ENCODE data around the gene AP1S2. TPM values are rescaled to one million over a fixed set of nuclear protein-coding genes. Genes with fewer than 3 reads are reported as not detected.

AP1S2 gene
- total RNA-seq, 1 donor from 2014 or later: 42.3 TPM

DNA sequence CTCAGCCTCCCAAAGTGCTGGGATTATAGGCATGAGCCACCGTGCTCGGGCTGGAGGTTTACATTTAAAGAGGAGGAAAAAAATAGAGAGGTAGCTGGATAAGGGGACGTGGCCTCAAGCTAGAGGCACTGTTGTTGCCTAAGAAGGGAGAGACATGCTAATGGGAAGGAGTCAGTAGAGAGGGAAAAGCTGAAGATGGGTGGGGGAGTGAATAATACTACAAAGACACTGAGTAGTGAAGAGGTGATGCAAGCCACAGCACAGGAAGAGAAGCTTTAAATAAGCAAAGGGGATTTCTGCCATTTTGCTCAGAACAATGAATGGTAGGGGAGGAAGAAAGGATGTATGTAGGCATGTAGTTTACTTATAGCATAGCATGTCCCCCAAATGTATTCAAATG lies 11.5 kb upstream of the AP1S2 start:
- CTCF ChIA-PET: no interaction called here
- no peak overlapping the region for H3K27ac Mint-ChIP-seq
- H3K27me3 Mint-ChIP-seq: no peaks in the 10 kb centered on the region
- H3K4me1 Mint-ChIP-seq: no peaks in the 10 kb centered on the region
- DNase-seq (no peak), ATAC-seq (ENCODE audit: low read depth) (no peak)
- no peak overlapping the region for H3K4me3 Mint-ChIP-seq
- H3K9me3 Mint-ChIP-seq: no peaks in the 10 kb centered on the region
- TF ChIP-seq, protein P1, sequence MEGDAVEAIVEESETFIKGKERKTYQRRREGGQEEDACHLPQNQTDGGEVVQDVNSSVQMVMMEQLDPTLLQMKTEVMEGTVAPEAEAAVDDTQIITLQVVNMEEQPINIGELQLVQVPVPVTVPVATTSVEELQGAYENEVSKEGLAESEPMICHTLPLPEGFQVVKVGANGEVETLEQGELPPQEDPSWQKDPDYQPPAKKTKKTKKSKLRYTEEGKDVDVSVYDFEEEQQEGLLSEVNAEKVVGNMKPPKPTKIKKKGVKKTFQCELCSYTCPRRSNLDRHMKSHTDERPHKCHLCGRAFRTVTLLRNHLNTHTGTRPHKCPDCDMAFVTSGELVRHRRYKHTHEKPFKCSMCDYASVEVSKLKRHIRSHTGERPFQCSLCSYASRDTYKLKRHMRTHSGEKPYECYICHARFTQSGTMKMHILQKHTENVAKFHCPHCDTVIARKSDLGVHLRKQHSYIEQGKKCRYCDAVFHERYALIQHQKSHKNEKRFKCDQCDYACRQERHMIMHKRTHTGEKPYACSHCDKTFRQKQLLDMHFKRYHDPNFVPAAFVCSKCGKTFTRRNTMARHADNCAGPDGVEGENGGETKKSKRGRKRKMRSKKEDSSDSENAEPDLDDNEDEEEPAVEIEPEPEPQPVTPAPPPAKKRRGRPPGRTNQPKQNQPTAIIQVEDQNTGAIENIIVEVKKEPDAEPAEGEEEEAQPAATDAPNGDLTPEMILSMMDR (IDR thresholded peaks at IDR 0.05): no peak
- intact Hi-C loops (cut with micrococcal nuclease): no loop called here
- H3K36me3 Mint-ChIP-seq (ENCODE audit: low read depth): no peaks in the 10 kb centered on the region
- POLR2A ChIA-PET: no interaction called here

DNA sequence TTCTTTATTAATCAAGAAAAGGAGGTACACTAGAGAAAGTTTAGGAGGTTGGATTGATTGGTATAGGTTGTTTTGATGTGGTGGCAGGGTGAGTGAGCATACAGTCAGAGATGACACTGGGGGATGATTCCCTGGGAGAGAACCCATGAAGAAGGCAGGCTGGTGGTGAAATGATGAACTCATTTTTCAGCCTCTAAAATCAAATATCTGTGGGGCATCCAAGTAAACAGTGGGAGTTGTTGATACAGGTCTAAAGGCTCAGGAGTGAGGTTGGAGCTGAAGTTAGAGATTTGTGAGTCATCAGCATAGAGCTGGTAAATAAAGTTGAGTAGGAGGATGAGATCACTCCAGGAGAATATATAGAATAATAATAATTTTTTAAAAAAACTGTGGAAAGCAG lies 10.0 kb upstream of the AP1S2 start:
- Mint-ChIP-seq H3K4me1 (no peaks in the 10 kb centered on the region), H3K9me3 (no peaks in the 10 kb centered on the region), H3K27ac (no peak overlapping the region), H3K36me3 (ENCODE audit: low read depth) (no peaks in the 10 kb centered on the region), H3K4me3 (no peak overlapping the region), H3K27me3 (no peaks in the 10 kb centered on the region)
- intact Hi-C loops (cut with micrococcal nuclease): no loop called here
- POLR2A ChIA-PET: no interaction called here
- TF ChIP-seq, protein P1 (IDR thresholded peaks at IDR 0.05): no peak
- no peak for DNase-seq
- CTCF ChIA-PET: no interaction called here
- no peak for ATAC-seq (ENCODE audit: low read depth)

DNA sequence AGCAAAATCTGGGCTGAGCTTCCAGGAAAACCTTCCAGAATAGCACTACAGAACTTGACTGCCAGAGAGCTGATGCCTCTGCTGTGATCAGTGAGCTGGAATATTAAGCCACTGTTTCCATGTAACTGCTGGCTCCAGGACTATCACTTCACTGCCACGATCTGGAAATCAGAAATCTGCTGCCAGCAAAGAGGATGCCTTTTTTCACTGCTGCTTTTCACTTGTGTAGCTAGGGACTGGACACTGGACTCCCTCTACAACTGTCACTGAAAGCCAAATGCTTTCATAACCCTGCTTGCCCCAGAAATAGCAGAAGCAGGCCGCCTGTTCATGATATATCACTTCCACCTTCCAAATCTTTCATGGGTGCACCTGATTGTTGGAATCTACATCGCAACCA lies 9.4 kb upstream of the AP1S2 start:
- H3K36me3 Mint-ChIP-seq (ENCODE audit: low read depth): no peaks in the 10 kb centered on the region

DNA sequence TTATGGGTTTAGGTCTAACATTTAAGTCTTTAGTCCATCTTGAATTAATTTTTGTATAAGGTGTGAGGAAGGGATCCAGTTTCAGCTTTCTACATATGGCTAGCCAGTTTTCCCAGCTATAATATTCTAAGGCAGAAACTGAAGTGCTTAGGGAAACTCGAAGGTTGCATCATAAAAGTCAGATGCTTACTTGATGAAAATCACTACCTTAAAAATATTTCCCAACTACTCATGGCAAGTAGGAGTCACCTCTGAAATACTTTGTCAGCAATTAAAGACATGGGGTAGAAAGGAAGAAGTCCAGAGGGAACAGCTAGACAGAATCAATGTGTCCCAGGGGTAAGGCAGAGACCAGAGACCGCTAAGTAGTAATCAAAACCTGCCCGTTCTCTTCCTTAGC lies 6.3 kb upstream of the AP1S2 start:
- no peak overlapping the region for H3K4me3 Mint-ChIP-seq
- DNase-seq (no peak), ATAC-seq (ENCODE audit: low read depth) (no peak)
- H3K27ac Mint-ChIP-seq: no peak overlapping the region
- H3K27me3 Mint-ChIP-seq: no peaks in the 10 kb centered on the region
- H3K9me3 Mint-ChIP-seq: no peaks in the 10 kb centered on the region
- peaks cover 7% of the 10 kb centered on the region for H3K4me1 Mint-ChIP-seq
- POLR2A ChIA-PET: no interaction called here
- CTCF ChIA-PET: no interaction called here
- TF ChIP-seq, protein P1 (IDR thresholded peaks at IDR 0.05): no peak
- intact Hi-C loops (cut with micrococcal nuclease): no loop called here
- no peaks in the 10 kb centered on the region for H3K36me3 Mint-ChIP-seq (ENCODE audit: low read depth)

More for the DNA sequence above, 9.4 kb upstream of the AP1S2 start:
- no peak for ATAC-seq (ENCODE audit: low read depth)
- Mint-ChIP-seq H3K9me3 (no peaks in the 10 kb centered on the region), H3K4me3 (no peak overlapping the region), H3K4me1 (no peaks in the 10 kb centered on the region), H3K27me3 (no peaks in the 10 kb centered on the region), H3K27ac (no peak overlapping the region)
- TF ChIP-seq, protein P1 (IDR thresholded peaks at IDR 0.05): no peak
- ChIA-PET POLR2A (no interaction called here), CTCF (no interaction called here)
- DNase-seq: no peak
- intact Hi-C loops (cut with micrococcal nuclease): no loop called here

DNA sequence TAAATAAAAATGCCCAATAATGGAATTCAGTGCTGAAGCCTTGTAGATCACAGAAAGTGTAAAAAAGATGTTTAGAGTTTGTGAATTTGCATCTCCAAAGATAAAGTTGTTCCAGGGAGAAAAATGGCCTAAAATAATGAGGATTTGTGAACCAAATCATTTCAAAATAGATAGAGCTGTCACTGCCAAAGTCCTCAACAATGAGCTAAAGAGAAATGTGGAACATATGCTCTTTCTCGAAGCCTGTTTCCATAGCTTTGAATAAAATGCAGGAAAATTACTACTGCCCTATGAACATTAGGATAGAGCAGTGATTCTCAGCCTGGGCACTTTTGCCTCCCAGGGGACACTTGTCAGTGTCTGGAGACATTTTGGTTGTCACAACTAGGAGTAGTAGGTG lies 3.4 kb upstream of the AP1S2 start:
- ChIA-PET CTCF (no interaction called here), POLR2A (no interaction called here)
- ATAC-seq (ENCODE audit: low read depth): no peak
- H3K27ac Mint-ChIP-seq: no peak overlapping the region
- no peak for DNase-seq
- intact Hi-C loops (cut with micrococcal nuclease): no loop called here
- peaks cover 16% of the 10 kb centered on the region for H3K4me1 Mint-ChIP-seq
- peaks cover 2% of the 10 kb centered on the region for H3K36me3 Mint-ChIP-seq (ENCODE audit: low read depth)
- H3K9me3 Mint-ChIP-seq: no peaks in the 10 kb centered on the region
- TF ChIP-seq, protein P1 (IDR thresholded peaks at IDR 0.05): no peak
- H3K27me3 Mint-ChIP-seq: no peaks in the 10 kb centered on the region
- no peak overlapping the region for H3K4me3 Mint-ChIP-seq

Measured in activated B cell treated with CpG ODN at 0.5 μM for 24 hours (primary cell).